ENCODE data around the gene SIN3A.

DNA sequence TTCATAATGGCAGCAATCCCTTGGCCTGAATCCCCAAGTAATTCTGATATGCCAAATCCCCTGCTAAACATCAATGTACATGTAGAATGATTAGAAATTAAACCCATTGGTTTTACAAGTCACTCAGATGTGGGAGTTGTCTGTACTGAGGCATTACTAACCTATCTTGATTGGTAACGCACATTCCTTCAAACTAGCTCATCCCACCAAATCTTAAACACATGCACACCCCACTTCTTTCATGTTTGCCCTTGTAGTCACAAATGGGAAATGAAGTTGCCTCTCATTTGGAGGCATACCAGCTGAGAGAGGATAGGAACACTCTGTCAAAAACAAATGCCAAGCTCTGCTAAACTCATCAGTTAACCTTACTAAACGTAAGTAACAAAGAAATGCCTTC is 54.0 kb downstream of the SIN3A start:
- TF ChIP-seq, protein P1, sequence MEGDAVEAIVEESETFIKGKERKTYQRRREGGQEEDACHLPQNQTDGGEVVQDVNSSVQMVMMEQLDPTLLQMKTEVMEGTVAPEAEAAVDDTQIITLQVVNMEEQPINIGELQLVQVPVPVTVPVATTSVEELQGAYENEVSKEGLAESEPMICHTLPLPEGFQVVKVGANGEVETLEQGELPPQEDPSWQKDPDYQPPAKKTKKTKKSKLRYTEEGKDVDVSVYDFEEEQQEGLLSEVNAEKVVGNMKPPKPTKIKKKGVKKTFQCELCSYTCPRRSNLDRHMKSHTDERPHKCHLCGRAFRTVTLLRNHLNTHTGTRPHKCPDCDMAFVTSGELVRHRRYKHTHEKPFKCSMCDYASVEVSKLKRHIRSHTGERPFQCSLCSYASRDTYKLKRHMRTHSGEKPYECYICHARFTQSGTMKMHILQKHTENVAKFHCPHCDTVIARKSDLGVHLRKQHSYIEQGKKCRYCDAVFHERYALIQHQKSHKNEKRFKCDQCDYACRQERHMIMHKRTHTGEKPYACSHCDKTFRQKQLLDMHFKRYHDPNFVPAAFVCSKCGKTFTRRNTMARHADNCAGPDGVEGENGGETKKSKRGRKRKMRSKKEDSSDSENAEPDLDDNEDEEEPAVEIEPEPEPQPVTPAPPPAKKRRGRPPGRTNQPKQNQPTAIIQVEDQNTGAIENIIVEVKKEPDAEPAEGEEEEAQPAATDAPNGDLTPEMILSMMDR (IDR thresholded peaks at IDR 0.05 in 2 of 3, conservative IDR thresholded peaks at IDR 0.05 in 1 of 3; ENCODE audit: insufficient read depth in 2 of 3, low read depth in 1 of 3, low read length in 3 of 3): no peak
- TF ChIP-seq EGR1 (conservative IDR thresholded peaks at IDR 0.05): no peak
- no peak for TF ChIP-seq SMAD2 (IDR thresholded peaks at IDR 0.05; ENCODE audit: low read depth, low read length)
- no peak for TF ChIP-seq POLR2A (conservative IDR thresholded peaks at IDR 0.05)
- TF ChIP-seq PHF8 (IDR thresholded peaks at IDR 0.05; ENCODE audit: borderline replicate concordance, low read length): no peak
- no peak for TF ChIP-seq MAFF (IDR thresholded peaks at IDR 0.05; ENCODE audit: low read length)
- TF ChIP-seq POLR2AphosphoS5 (IDR thresholded peaks at IDR 0.05; ENCODE audit: control insufficient read depth, insufficient read depth, low read depth, low read length): no peak
- TF ChIP-seq ZNF668 (CRISPR knock-in tag; IDR thresholded peaks at IDR 0.05): no peak
- TF ChIP-seq, protein P2, sequence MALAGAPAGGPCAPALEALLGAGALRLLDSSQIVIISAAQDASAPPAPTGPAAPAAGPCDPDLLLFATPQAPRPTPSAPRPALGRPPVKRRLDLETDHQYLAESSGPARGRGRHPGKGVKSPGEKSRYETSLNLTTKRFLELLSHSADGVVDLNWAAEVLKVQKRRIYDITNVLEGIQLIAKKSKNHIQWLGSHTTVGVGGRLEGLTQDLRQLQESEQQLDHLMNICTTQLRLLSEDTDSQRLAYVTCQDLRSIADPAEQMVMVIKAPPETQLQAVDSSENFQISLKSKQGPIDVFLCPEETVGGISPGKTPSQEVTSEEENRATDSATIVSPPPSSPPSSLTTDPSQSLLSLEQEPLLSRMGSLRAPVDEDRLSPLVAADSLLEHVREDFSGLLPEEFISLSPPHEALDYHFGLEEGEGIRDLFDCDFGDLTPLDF (CRISPR knock-in tag; IDR thresholded peaks at IDR 0.05): no peak
- TF ChIP-seq PHF21A (IDR thresholded peaks at IDR 0.05; ENCODE audit: borderline replicate concordance, low read depth): no peak
- TF ChIP-seq, protein P3, sequence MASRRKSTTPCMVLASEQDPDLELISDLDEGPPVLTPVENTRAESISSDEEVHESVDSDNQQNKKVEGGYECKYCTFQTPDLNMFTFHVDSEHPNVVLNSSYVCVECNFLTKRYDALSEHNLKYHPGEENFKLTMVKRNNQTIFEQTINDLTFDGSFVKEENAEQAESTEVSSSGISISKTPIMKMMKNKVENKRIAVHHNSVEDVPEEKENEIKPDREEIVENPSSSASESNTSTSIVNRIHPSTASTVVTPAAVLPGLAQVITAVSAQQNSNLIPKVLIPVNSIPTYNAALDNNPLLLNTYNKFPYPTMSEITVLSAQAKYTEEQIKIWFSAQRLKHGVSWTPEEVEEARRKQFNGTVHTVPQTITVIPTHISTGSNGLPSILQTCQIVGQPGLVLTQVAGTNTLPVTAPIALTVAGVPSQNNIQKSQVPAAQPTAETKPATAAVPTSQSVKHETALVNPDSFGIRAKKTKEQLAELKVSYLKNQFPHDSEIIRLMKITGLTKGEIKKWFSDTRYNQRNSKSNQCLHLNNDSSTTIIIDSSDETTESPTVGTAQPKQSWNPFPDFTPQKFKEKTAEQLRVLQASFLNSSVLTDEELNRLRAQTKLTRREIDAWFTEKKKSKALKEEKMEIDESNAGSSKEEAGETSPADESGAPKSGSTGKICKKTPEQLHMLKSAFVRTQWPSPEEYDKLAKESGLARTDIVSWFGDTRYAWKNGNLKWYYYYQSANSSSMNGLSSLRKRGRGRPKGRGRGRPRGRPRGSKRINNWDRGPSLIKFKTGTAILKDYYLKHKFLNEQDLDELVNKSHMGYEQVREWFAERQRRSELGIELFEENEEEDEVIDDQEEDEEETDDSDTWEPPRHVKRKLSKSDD (conservative IDR thresholded peaks at IDR 0.05; ENCODE audit: low read length): no peak
- no peak for TF ChIP-seq HNRNPLL (IDR thresholded peaks at IDR 0.05; ENCODE audit: low read depth, low read length, poor library complexity, severe bottlenecking)
- no peak for TF ChIP-seq HCFC1 (IDR thresholded peaks at IDR 0.05; ENCODE audit: low read depth, low read length)
- TF ChIP-seq RNF2 (IDR thresholded peaks at IDR 0.05): no peak

All from K562 (cell line).